EL (cell line): ENCODE results near the gene ARHGAP42.
A peak's percentile ranks its signal among the peaks of the same experiment; 100 is the strongest.
"Not testable (repeated sequence)": the region's sequence is repeated elsewhere in the genome, so short reads cannot be mapped to it uniquely, and the experiment has no call there.

Source experiments
- DNase-seq: peaks from one replicate; pipeline ENCODE4 v3.0.0-alpha.2; 2016

ARHGAP42 gene, protein sequence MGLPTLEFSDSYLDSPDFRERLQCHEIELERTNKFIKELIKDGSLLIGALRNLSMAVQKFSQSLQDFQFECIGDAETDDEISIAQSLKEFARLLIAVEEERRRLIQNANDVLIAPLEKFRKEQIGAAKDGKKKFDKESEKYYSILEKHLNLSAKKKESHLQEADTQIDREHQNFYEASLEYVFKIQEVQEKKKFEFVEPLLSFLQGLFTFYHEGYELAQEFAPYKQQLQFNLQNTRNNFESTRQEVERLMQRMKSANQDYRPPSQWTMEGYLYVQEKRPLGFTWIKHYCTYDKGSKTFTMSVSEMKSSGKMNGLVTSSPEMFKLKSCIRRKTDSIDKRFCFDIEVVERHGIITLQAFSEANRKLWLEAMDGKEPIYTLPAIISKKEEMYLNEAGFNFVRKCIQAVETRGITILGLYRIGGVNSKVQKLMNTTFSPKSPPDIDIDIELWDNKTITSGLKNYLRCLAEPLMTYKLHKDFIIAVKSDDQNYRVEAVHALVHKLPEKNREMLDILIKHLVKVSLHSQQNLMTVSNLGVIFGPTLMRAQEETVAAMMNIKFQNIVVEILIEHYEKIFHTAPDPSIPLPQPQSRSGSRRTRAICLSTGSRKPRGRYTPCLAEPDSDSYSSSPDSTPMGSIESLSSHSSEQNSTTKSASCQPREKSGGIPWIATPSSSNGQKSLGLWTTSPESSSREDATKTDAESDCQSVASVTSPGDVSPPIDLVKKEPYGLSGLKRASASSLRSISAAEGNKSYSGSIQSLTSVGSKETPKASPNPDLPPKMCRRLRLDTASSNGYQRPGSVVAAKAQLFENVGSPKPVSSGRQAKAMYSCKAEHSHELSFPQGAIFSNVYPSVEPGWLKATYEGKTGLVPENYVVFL

DNA sequence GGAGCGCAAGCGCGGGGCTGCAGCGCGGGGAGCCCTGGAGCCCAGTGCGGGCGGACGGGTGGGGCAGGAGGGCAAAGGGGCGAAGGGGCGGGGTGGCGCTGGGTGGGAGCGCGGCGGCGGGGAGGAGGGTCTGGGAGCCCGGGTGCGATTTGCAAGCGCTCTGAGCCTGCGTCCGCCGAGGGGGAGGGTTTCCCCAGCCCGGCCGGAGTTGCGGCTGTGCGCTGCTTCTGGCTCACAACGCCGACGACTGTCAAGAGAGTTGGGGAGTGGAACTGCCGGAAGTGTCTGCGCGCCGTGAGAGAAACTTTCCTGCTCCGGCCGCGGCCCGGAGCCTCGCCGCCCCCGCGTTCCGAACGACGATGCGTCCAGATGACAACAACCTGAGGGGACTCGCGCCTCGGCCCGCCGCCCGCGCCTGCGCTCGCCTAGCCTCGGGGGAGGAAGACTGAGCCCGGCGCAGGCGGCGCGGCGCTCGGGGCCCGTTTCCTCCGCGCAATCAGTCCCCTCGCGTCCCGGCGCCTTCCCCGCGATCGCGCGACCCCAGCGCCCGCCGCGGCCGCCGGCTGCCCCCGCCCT, at the start of gene ARHGAP42:
ARHGAP42 (plus strand) TSS at position 235 of the 576 bp plus-strand sequence. CDS start 391 bp downstream, outside the sequence.
- DNase-seq = peak; percentile 71

DNA sequence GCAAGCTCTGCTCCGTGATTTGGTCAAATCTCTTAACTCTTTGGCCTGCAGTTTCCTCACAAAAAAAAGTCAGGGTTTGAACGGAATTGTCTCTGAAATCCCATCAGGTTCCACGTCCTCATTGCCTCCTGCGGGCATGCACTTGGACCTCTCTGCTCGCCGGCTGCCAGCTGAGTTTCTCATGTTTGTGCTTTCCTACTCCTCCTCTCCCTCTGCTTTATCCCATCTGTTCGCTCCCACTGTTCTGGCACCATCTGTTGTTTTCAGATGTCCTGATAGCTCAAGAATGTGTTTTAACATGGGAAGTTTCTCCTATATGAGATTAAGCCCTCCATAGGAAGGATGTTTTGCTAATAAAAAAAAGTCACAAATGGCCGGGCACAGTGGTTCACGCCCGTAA, 49.4 kb upstream of the ARHGAP42 start:
- DNase-seq = no peak

DNA sequence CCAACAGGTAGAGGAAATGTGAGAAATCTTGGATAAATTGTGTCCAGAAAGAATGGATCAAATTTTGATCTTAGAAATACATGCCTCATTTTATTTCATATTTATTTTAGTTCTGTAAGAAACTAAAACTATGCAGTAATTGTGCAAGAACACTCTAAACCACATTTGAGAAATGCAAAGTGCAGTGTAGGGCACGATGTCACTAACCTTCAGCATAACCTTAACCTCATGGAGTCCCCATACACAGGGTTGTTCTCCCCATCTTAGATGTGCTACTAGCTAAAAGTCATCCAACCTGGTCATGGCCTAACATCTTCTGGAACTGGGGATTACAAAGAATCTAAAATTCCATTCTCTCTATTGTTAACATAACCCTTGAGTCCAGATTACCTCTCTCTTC, 48.4 kb upstream of the ARHGAP42 start:
- no peak for DNase-seq

- no peak for DNase-seq
Measured at GRCh38 chr11:100639140-100639539, 47.9 kb upstream of the ARHGAP42 start.

DNA sequence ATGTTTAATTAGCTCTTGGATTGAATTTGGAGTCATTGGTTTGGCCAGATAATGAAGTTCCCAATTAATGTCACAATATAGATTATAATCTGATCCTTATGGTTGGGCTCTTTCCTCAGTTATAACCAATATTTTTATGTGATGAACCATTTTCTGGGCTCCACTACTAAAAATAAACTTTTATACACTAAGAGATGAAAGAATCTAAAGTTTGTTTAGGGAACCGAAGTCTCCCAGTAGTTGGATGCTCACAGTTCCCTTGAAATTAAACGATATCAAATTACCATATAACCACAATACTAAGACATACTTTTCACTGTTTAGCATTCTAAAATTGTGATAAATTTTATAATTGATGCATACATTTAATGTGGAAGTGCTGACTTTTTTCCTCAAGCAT, 47.0 kb upstream of the ARHGAP42 start:
- DNase-seq = no peak

DNA sequence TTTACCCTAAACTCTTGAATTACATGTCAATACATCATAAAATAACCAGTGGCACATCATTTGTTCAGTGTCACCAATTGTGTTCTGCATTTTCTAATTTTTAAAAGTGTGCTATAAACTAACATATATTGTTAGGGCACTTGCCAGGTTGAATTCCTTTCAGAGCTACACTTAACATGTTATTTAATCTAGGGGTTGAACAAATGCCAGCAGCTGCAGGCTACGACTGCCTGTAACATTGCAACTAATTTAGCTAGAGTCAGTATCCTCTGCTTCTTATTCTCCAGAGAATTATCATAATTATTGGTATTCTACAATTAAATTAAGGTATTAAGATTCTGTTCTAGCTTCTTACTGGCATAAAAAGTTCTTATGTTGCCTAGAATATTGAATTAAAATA, 46.4 kb upstream of the ARHGAP42 start:
- no peak for DNase-seq

GRCh38 chr11:100641456-100641855, 45.6 kb upstream of the ARHGAP42 start:
- DNase-seq = no peak

- no peak for DNase-seq
Measured at GRCh38 chr11:100646545-100646944, 40.5 kb upstream of the ARHGAP42 start.

GRCh38 chr11:100647861-100648260, 39.2 kb upstream of the ARHGAP42 start:
- DNase-seq = no peak

DNA sequence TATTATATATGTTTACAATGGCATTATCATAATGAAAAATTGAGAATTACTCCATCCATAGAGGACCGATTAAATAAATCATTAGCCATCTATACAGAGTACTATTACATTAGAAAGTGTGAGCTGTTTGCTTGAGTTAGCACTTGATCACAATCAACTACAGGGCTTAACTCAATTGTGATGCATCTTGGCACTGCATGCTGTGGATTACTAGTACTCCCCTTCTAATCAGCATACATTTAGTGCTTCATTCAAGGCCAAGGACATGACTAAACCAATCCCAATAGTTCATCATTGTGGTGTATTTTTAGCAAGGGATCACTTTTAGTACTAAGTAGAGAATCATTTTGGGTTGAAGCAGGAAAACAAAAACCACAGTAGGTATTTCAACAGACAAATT, 23.5 kb upstream of the ARHGAP42 start:
- no peak for DNase-seq

- DNase-seq = no peak
Measured at GRCh38 chr11:100663996-100664395, 23.1 kb upstream of the ARHGAP42 start.

DNA sequence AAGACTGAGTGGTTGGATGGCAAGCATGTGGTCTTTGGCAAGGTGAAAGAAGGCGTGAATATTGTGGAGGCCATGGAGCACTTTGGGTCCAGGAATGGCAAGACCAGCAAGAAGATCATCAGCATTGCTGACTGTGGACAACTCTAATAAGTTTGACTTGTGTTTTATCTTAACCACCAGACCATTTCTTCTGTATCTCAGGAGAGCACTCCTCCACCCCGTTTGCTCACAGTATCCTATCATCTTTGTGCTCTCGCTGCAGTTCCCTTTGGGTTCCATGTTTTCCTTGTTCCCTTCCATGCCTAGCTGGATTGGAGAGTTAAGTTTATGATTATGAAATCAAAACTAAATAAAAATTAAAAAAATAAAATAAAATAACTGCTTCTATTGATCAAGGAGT, 20.3 kb upstream of the ARHGAP42 start:
- not testable (repeated sequence) for DNase-seq

- DNase-seq = no peak
Measured at GRCh38 chr11:100667449-100667848, 19.6 kb upstream of the ARHGAP42 start.

GRCh38 chr11:100670140-100670539, 16.9 kb upstream of the ARHGAP42 start:
- no peak for DNase-seq

GRCh38 chr11:100671471-100671870, 15.6 kb upstream of the ARHGAP42 start:
- peak; percentile 18 for DNase-seq

- DNase-seq = no peak
Measured at GRCh38 chr11:100672498-100673033, 14.5 kb upstream of the ARHGAP42 start.

DNA sequence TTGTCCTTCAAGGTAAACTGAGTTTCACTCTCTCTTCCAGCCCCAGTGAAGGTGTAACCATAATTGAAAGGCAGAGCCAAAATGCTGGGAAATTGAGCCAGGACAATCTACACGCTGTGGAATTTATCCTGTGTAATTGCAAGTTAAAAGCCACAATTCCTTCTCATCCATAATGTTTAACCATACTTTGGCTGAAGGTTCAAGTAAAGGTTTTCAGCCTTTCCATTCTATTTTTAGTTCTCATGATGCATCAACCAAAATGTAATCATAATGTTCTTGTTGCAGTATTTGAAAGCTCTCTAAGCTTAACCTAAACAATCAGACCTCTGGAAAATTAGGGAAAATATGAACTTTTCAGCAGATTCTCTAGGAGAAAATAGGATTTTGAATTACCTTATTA, 14.0 kb upstream of the ARHGAP42 start:
- no peak for DNase-seq

DNA sequence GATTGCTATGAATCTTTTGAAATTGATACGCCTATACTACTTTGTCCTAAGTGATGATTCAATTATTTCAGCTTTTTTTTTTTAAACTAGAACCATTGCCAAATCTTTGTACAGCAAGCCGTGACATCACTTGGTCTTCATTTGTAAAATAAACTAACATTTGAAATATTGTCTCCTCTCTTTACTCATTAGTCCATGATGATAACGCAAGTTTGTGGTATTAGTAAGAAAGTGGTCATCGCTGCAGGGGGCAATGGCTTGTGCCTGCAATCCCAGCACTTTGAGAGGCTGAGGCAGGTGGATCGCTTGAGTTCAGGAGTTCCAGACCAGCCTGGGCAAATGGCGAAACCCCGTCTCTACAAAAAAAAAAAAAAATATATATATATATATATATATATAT, 12.9 kb upstream of the ARHGAP42 start:
- peak; percentile 28 for DNase-seq

GRCh38 chr11:100675115-100675650, 11.9 kb upstream of the ARHGAP42 start:
- no peak for DNase-seq

DNA sequence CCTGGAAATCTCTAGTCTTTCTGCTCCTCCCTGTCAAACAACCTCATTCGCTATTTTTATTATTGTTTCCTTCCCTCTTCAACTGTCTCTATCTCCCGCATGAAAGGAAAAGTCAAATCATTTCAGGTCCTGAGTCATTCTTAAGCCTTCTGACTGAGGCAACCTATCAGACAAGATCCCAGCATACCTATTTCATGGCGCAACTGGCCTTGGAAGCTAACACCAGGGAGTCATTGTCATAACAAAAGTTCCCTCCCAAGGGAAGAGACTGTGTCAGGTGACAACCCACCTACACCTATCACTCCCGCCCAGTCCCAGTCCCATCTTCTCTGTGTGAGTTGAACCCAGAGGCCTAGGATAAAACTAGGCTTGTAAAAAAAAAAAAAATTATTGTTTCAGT, 10.2 kb upstream of the ARHGAP42 start:
- no peak for DNase-seq

DNA sequence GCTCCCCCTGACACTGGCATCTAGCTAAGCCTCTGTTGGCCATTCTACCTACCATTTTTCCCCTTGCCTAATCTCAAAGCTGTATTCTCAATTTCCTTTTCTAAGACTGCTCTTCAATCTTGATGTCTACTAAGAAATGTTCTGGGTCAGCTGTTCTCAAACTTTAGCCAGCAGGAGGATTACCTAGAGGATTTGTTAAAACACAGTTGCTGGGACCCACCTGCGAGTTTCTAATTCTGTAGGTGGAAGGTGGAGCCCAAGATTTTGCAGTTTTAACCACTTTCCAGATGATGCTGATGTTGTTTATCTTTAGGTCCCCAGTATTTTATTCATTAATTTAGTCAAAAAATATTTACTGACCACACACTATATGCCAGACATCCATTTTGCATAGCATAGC, 9.3 kb upstream of the ARHGAP42 start:
- DNase-seq = no peak

GRCh38 chr11:100680070-100680469, 7.0 kb upstream of the ARHGAP42 start:
- no peak for DNase-seq

DNA sequence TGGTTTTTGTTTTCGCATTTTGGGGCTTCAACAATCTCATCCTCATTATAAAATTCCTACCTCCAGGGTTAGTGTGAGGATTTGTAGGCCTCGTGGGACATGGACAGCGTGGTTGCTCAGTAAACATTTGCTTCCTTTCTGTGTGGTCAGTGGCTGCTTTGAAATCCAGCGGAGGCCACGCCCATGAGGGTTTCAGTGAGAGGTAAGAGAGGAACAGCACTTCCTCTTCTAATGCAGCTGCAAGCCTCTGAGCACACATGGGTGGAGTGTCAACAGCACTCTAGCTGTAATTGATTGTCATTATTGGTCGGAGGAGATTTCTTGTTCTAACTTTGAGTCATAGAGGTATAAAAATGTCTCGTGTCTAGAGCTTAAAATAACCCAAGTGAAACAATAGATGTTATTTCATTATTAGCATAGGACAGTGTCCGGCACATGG, 6.0 kb upstream of the ARHGAP42 start:
- DNase-seq = peak; percentile 23
